Pancreas (tissue), 10 donors: ENCODE results near the gene RHO. TPM values are rescaled to one million over a fixed set of nuclear protein-coding genes. Genes with fewer than 3 reads are reported as not detected.
A peak's percentile ranks its signal among the peaks of the same experiment; 100 is the strongest.

Source experiments
- ATAC-seq, 4 donors: fragments of 200-7000 bp; cut with Tn5 transposase; one replicate each; pipeline versions ENCODE4 v1.8.0 to v1.9.1; 2020; ENCODE audit warnings: mild to moderate bottlenecking in 4 of 4, moderate library complexity in 4 of 4
- DNase-seq, 6 donors: peaks; one replicate each; pipeline ENCODE4 v3.0.0-alpha.2; 2020
- FAIRE-seq: peaks from 2 replicates; lab custom pipeline; 2012; peaks lifted over from hg19 to GRCh38; lab: Jason Lieb, UNC
- H3K27ac ChIP-seq, 4 donors: fragments of 200-600 bp; sonication (generic); 1 replicate in 3 of 4; 2 replicates in 1 of 4; pipeline versions ENCODE4 v1.5.0 to v1.8.0; 2020
- H3K27me3 ChIP-seq, 4 donors: fragments of 200-600 bp; one replicate each; pipeline ENCODE4 v1.8.0; 2021
- H3K36me3 ChIP-seq, 3 donors: fragments of 200-600 bp; sonication (generic) in 1 of 3; one replicate each; pipeline versions ENCODE4 v1.5.0 to v1.8.0; 2020 to 2021
- H3K4me1 ChIP-seq, 3 donors: fragments of 200-600 bp; one replicate each; pipeline ENCODE4 v1.8.0; 2021
- H3K4me3 ChIP-seq, 4 donors: fragments of 200-600 bp; sonication (generic) in 2 of 4; one replicate each; pipeline versions ENCODE4 v1.5.0 to v1.8.0; 2020 to 2021
- H3K9me3 ChIP-seq, 4 donors: fragments of 200-600 bp; one replicate each; pipeline ENCODE4 v1.8.0; 2021
- CTCF ChIP-seq, 4 donors: fragments of 200-600 bp; sonication (generic) in 3 of 4; IDR thresholded peaks; one replicate each; pipeline versions ENCODE4 v1.5.0 to v1.8.0; 2021; ENCODE audit warnings: antibody characterized with exemption in 4 of 4
- WGBS, 2 donors: extraction: QIAGEN DNeasy Blood & Tissue Kit; methylation state at CpG; one replicate each; pipeline ENCODE4 v1.1.7; 2013; 5-methylcytosine and 5-hydroxymethylcytosine counted together
- intact Hi-C, 3 donors: fragments of 100-400 bp; cut with DNase I; formaldehyde crosslinking; loops; one replicate each; pipeline versions ENCODE4 v1.11.1 to v1.14.2; 2022
- polyA plus RNA-seq, 2 donors: library from polyadenylated mRNA; stranded (reverse); fragments of 200-250 nt; gene quantifications; one replicate each; pipeline ENCODE4 v1.2.3, GENCODE V29; 2013
- total RNA-seq, 6 donors: library from RNA; stranded (reverse); fragmentation: NEBNext Ultra II Directional in 4 of 6; extraction: Animal tissue kit (Norgen Biotek cat#: 25700) in 4 of 6; gene quantifications; one replicate each; pipeline versions ENCODE4 v1.2.1 to v1.2.4, GENCODE V29; 2021 to 2023
- donor health status: healthy with polysubstance abuse.
- donor health status: DM: no; HTN: no; CAD: no; lungs with moderate emphysema.
- donor health status: DM: no; HTN: no; CAD: no.
- donor health status: control.
- donor health status: control.
- donor health status: Bipolar disorder and iron deficiency.
- donor health status: DM: yes; HTN: yes; CAD: no.
- donor health status: DM: no; HTN: no; CAD: no.
- donor health status: DM: no; HTN: no; CAD: no.
- donor health status: DM: yes; HTN: yes; CAD: no.

Gene RHO
- total and polyA plus RNA-seq, 8 donors: 0.05 TPM; not detected in 7

GRCh38 chr3:129577925-129578786 lies 49.7 kb downstream of the RHO start:
- DNase-seq (no peak), FAIRE-seq (no peak), ATAC-seq (peak in 3 of 4 donors; percentile 20 to 56 (median 51))
- intact Hi-C loops: no loop called here
- no peak for TF ChIP-seq CTCF (IDR thresholded peaks at IDR 0.05)
- Histone ChIP-seq H3K4me3 (no peak overlapping the region), H3K9me3 (no peaks in the 10 kb centered on the region), H3K27ac (peak overlapping the region in 2 of 4 donors; percentile 66 to 72), H3K4me1 (peaks cover 0 to 14% (median 7%) of the 10 kb centered on the region in 3 donors), H3K36me3 (no peaks in the 10 kb centered on the region), H3K27me3 (no peaks in the 10 kb centered on the region)
- WGBS, 2 donors: 87 to 90% methylated on average over 19 to 21 of the region's 21 CpGs

GRCh38 chr3:129579991-129580390 lies 51.6 kb downstream of the RHO start:
- TF ChIP-seq CTCF (IDR thresholded peaks at IDR 0.05): no peak
- no peak for ATAC-seq
- Histone ChIP-seq H3K4me3 (no peak overlapping the region), H3K4me1 (peaks cover 0 to 14% (median 7%) of the 10 kb centered on the region in 3 donors), H3K27me3 (no peaks in the 10 kb centered on the region), H3K27ac (no peak overlapping the region), H3K9me3 (no peaks in the 10 kb centered on the region), H3K36me3 (no peaks in the 10 kb centered on the region)
- WGBS, 2 donors: 86 to 88% methylated on average over 10 of the region's 10 CpGs
- no peak for FAIRE-seq
- DNase-seq: no peak
- intact Hi-C loops: no loop called here

- 86 to 92% methylated on average over 8 of the region's 8 CpGs for WGBS, 2 donors
- Histone ChIP-seq H3K36me3 (no peaks in the 10 kb centered on the region), H3K27ac (no peak overlapping the region), H3K27me3 (no peaks in the 10 kb centered on the region), H3K4me3 (no peak overlapping the region), H3K4me1 (peaks cover 0 to 9% (median 7%) of the 10 kb centered on the region in 3 donors), H3K9me3 (no peaks in the 10 kb centered on the region)
- DNase-seq: no peak
- no peak for FAIRE-seq
- no peak for ATAC-seq
- intact Hi-C loops: no loop called here
- no peak for TF ChIP-seq CTCF (IDR thresholded peaks at IDR 0.05)
Measured at GRCh38 chr3:129581623-129582022, 53.2 kb downstream of the RHO start.

GRCh38 chr3:129582799-129583198 lies 54.4 kb downstream of the RHO start:
- DNase-seq (no peak), ATAC-seq (peak in 1 of 4 donors; percentile 12), FAIRE-seq (no peak)
- Histone ChIP-seq H3K27me3 (no peaks in the 10 kb centered on the region), H3K36me3 (no peaks in the 10 kb centered on the region), H3K4me3 (no peak overlapping the region), H3K27ac (no peak overlapping the region), H3K9me3 (no peaks in the 10 kb centered on the region), H3K4me1 (no peaks in the 10 kb centered on the region)
- 93 to 95% methylated on average over 5 of the region's 5 CpGs for WGBS, 2 donors
- intact Hi-C loops: no loop called here
- TF ChIP-seq CTCF (IDR thresholded peaks at IDR 0.05): no peak

- H3K27me3 ChIP-seq: no peaks in the 10 kb centered on the region
- intact Hi-C loops: no loop called here
- DNase-seq (no peak), ATAC-seq (no peak), FAIRE-seq (no peak)
- H3K27ac ChIP-seq: no peak overlapping the region
- no peak overlapping the region for H3K4me3 ChIP-seq
- H3K9me3 ChIP-seq: no peaks in the 10 kb centered on the region
- no peaks in the 10 kb centered on the region for H3K36me3 ChIP-seq
- 94 to 95% methylated on average over 9 of the region's 9 CpGs for WGBS, 2 donors
- no peaks in the 10 kb centered on the region for H3K4me1 ChIP-seq
- TF ChIP-seq CTCF (IDR thresholded peaks at IDR 0.05): no peak
Measured at GRCh38 chr3:129583289-129583688, 54.9 kb downstream of the RHO start.
